ENCODE data around the gene C13orf46.
A peak's percentile ranks its signal among the peaks of the same experiment; 100 is the strongest.

Gene C13orf46

GRCh38 chr13:114008964-114009589, 35.2 kb upstream of the C13orf46 start:
- Histone ChIP-seq H3K36me3 (ENCODE audit: control insufficient read depth, insufficient read depth, low read length) (peaks cover 25% of the 10 kb centered on the region), H3K9me3 (ENCODE audit: control insufficient read depth, insufficient read depth, low read depth, low read length) (no peaks in the 10 kb centered on the region), H3K27me3 (ENCODE audit: control insufficient read depth, insufficient read depth, low read length) (no peaks in the 10 kb centered on the region; the same call in 1 of the 2 replicates), H3K4me3 (ENCODE audit: low read depth, low read length) (no peak overlapping the region), H3K4me1 (ENCODE audit: control insufficient read depth, insufficient read depth, low read length) (no peaks in the 10 kb centered on the region), H3K9ac (ENCODE audit: low read length) (no peak overlapping the region), H3K27ac (ENCODE audit: low read depth, low read length) (no peak overlapping the region)

- Histone ChIP-seq H3K27me3 (ENCODE audit: control insufficient read depth, insufficient read depth, low read length) (no peaks in the 10 kb centered on the region), H3K27ac (ENCODE audit: low read depth, low read length) (no peak overlapping the region), H3K9me3 (ENCODE audit: control insufficient read depth, insufficient read depth, low read depth, low read length) (no peaks in the 10 kb centered on the region), H3K9ac (ENCODE audit: low read length) (no peak overlapping the region), H3K4me3 (ENCODE audit: low read depth, low read length) (no peak overlapping the region), H3K36me3 (ENCODE audit: control insufficient read depth, insufficient read depth, low read length) (peaks cover 30% of the 10 kb centered on the region), H3K4me1 (ENCODE audit: control insufficient read depth, insufficient read depth, low read length) (no peaks in the 10 kb centered on the region)
These were observed 33.7 kb upstream of the C13orf46 start for GRCh38 chr13:114007566-114007965.

- Histone ChIP-seq H3K9ac (ENCODE audit: low read length) (no peak overlapping the region), H3K36me3 (ENCODE audit: control insufficient read depth, insufficient read depth, low read length) (peaks cover 15% of the 10 kb centered on the region), H3K9me3 (ENCODE audit: control insufficient read depth, insufficient read depth, low read depth, low read length) (no peaks in the 10 kb centered on the region), H3K27me3 (ENCODE audit: control insufficient read depth, insufficient read depth, low read length) (no peaks in the 10 kb centered on the region), H3K4me1 (ENCODE audit: control insufficient read depth, insufficient read depth, low read length) (no peaks in the 10 kb centered on the region), H3K4me3 (ENCODE audit: low read depth, low read length) (no peak overlapping the region), H3K27ac (ENCODE audit: low read depth, low read length) (no peak overlapping the region)
These were observed 31.4 kb upstream of the C13orf46 start for GRCh38 chr13:114005206-114005724.

GRCh38 chr13:114004420-114005205, 30.7 kb upstream of the C13orf46 start:
- Histone ChIP-seq H3K36me3 (ENCODE audit: control insufficient read depth, insufficient read depth, low read length) (peaks cover 15% of the 10 kb centered on the region), H3K27me3 (ENCODE audit: control insufficient read depth, insufficient read depth, low read length) (no peaks in the 10 kb centered on the region), H3K4me1 (ENCODE audit: control insufficient read depth, insufficient read depth, low read length) (no peaks in the 10 kb centered on the region), H3K27ac (ENCODE audit: low read depth, low read length) (no peak overlapping the region), H3K9me3 (ENCODE audit: control insufficient read depth, insufficient read depth, low read depth, low read length) (no peaks in the 10 kb centered on the region), H3K9ac (ENCODE audit: low read length) (no peak overlapping the region), H3K4me3 (ENCODE audit: low read depth, low read length) (no peak overlapping the region)

GRCh38 chr13:114002771-114003321, 29.0 kb upstream of the C13orf46 start:
- no peaks in the 10 kb centered on the region for H3K27me3 ChIP-seq (ENCODE audit: control insufficient read depth, insufficient read depth, low read length)
- H3K27ac ChIP-seq (ENCODE audit: low read depth, low read length): no peak overlapping the region
- H3K9me3 ChIP-seq (ENCODE audit: control insufficient read depth, insufficient read depth, low read depth, low read length): no peaks in the 10 kb centered on the region
- H3K36me3 ChIP-seq (ENCODE audit: control insufficient read depth, insufficient read depth, low read length): peaks cover 11% of the 10 kb centered on the region
- H3K9ac ChIP-seq (ENCODE audit: low read length): no peak overlapping the region
- no peaks in the 10 kb centered on the region for H3K4me1 ChIP-seq (ENCODE audit: control insufficient read depth, insufficient read depth, low read length)
- H3K4me3 ChIP-seq (ENCODE audit: low read depth, low read length): no peak overlapping the region

- Histone ChIP-seq H3K4me1 (ENCODE audit: control insufficient read depth, insufficient read depth, low read length) (no peaks in the 10 kb centered on the region), H3K27ac (ENCODE audit: low read depth, low read length) (no peak overlapping the region), H3K36me3 (ENCODE audit: control insufficient read depth, insufficient read depth, low read length) (peaks cover 11% of the 10 kb centered on the region), H3K27me3 (ENCODE audit: control insufficient read depth, insufficient read depth, low read length) (no peaks in the 10 kb centered on the region), H3K9me3 (ENCODE audit: control insufficient read depth, insufficient read depth, low read depth, low read length) (no peaks in the 10 kb centered on the region), H3K4me3 (ENCODE audit: low read depth, low read length) (no peak overlapping the region), H3K9ac (ENCODE audit: low read length) (no peak overlapping the region)
These were observed 28.2 kb upstream of the C13orf46 start for GRCh38 chr13:114002009-114002544.

GRCh38 chr13:114001331-114002008, 27.6 kb upstream of the C13orf46 start:
- no peaks in the 10 kb centered on the region for H3K27me3 ChIP-seq (ENCODE audit: control insufficient read depth, insufficient read depth, low read length)
- no peaks in the 10 kb centered on the region for H3K9me3 ChIP-seq (ENCODE audit: control insufficient read depth, insufficient read depth, low read depth, low read length)
- no peak overlapping the region for H3K4me3 ChIP-seq (ENCODE audit: low read depth, low read length)
- peak overlapping the region; percentile 11; the same call in 1 of the 2 replicates for H3K27ac ChIP-seq (ENCODE audit: low read depth, low read length)
- no peaks in the 10 kb centered on the region for H3K4me1 ChIP-seq (ENCODE audit: control insufficient read depth, insufficient read depth, low read length)
- H3K36me3 ChIP-seq (ENCODE audit: control insufficient read depth, insufficient read depth, low read length): peaks cover 13% of the 10 kb centered on the region
- no peak overlapping the region for H3K9ac ChIP-seq (ENCODE audit: low read length)

GRCh38 chr13:114000151-114001040, 26.5 kb upstream of the C13orf46 start:
- Histone ChIP-seq H3K27me3 (ENCODE audit: control insufficient read depth, insufficient read depth, low read length) (no peaks in the 10 kb centered on the region), H3K9me3 (ENCODE audit: control insufficient read depth, insufficient read depth, low read depth, low read length) (no peaks in the 10 kb centered on the region), H3K4me1 (ENCODE audit: control insufficient read depth, insufficient read depth, low read length) (no peaks in the 10 kb centered on the region), H3K27ac (ENCODE audit: low read depth, low read length) (no peak overlapping the region), H3K36me3 (ENCODE audit: control insufficient read depth, insufficient read depth, low read length) (peaks cover 15% of the 10 kb centered on the region), H3K4me3 (ENCODE audit: low read depth, low read length) (no peak overlapping the region), H3K9ac (ENCODE audit: low read length) (no peak overlapping the region)

GRCh38 chr13:113999618-113999910, 25.7 kb upstream of the C13orf46 start:
- H3K36me3 ChIP-seq (ENCODE audit: control insufficient read depth, insufficient read depth, low read length): peaks cover 15% of the 10 kb centered on the region
- no peak overlapping the region for H3K9ac ChIP-seq (ENCODE audit: low read length)
- no peak overlapping the region for H3K27ac ChIP-seq (ENCODE audit: low read depth, low read length)
- H3K27me3 ChIP-seq (ENCODE audit: control insufficient read depth, insufficient read depth, low read length): no peaks in the 10 kb centered on the region
- no peaks in the 10 kb centered on the region for H3K9me3 ChIP-seq (ENCODE audit: control insufficient read depth, insufficient read depth, low read depth, low read length)
- no peaks in the 10 kb centered on the region for H3K4me1 ChIP-seq (ENCODE audit: control insufficient read depth, insufficient read depth, low read length)
- no peak overlapping the region for H3K4me3 ChIP-seq (ENCODE audit: low read depth, low read length)

Data from HUES6 (cell line).